Measurements from ENCODE around the gene ELFN2.

The ELFN2 gene

GRCh38 chr22:37417264-37417663, 10.0 kb downstream of the ELFN2 start:
- Histone ChIP-seq H3K4me3 (ENCODE audit: low read depth in 1 of 2, low read length in 1 of 2) (no peak overlapping the region), H3K27me3 (peaks cover 95% of the 10 kb centered on the region), H3K4me1 (ENCODE audit: control insufficient read depth in 1 of 2, insufficient read depth in 1 of 2, low read depth in 1 of 2, low read length in 1 of 2) (peaks cover 0 to 7% of the 10 kb centered on the region in 2 experiments), H3K27ac (no peak overlapping the region), H3K9me3 (no peaks in the 10 kb centered on the region), H3K36me3 (no peaks in the 10 kb centered on the region)
- no peak for TF ChIP-seq CTCF (IDR thresholded peaks at IDR 0.05)

- no peak for TF ChIP-seq CTCF (IDR thresholded peaks at IDR 0.05)
- Histone ChIP-seq H3K9me3 (no peaks in the 10 kb centered on the region), H3K27me3 (peaks cover 92% of the 10 kb centered on the region), H3K27ac (no peak overlapping the region), H3K4me1 (ENCODE audit: control insufficient read depth in 1 of 2, insufficient read depth in 1 of 2, low read depth in 1 of 2, low read length in 1 of 2) (peaks cover 0 to 7% of the 10 kb centered on the region in 2 experiments), H3K36me3 (no peaks in the 10 kb centered on the region), H3K4me3 (ENCODE audit: low read depth in 1 of 2, low read length in 1 of 2) (no peak overlapping the region)
Measured at GRCh38 chr22:37416827-37417226, 10.5 kb downstream of the ELFN2 start.

GRCh38 chr22:37416389-37416788, 10.9 kb downstream of the ELFN2 start:
- Histone ChIP-seq H3K27ac (no peak overlapping the region), H3K27me3 (peaks cover 88% of the 10 kb centered on the region), H3K4me3 (ENCODE audit: low read depth in 1 of 2, low read length in 1 of 2) (no peak overlapping the region), H3K36me3 (no peaks in the 10 kb centered on the region), H3K4me1 (ENCODE audit: control insufficient read depth in 1 of 2, insufficient read depth in 1 of 2, low read depth in 1 of 2, low read length in 1 of 2) (peaks cover 0 to 7% of the 10 kb centered on the region in 2 experiments), H3K9me3 (no peaks in the 10 kb centered on the region)
- no peak for TF ChIP-seq CTCF (IDR thresholded peaks at IDR 0.05)

- no peak for TF ChIP-seq CTCF (IDR thresholded peaks at IDR 0.05)
- H3K9me3 ChIP-seq: no peaks in the 10 kb centered on the region
- no peak overlapping the region for H3K27ac ChIP-seq
- no peak overlapping the region for H3K4me3 ChIP-seq (ENCODE audit: low read depth in 1 of 2, low read length in 1 of 2)
- H3K36me3 ChIP-seq: no peaks in the 10 kb centered on the region
- H3K4me1 ChIP-seq (ENCODE audit: control insufficient read depth in 1 of 2, insufficient read depth in 1 of 2, low read depth in 1 of 2, low read length in 1 of 2): peaks cover 0 to under 1% of the 10 kb centered on the region in 2 experiments
- H3K27me3 ChIP-seq: peaks cover 83% of the 10 kb centered on the region
Measured at GRCh38 chr22:37415210-37415609, 12.1 kb downstream of the ELFN2 start.

GRCh38 chr22:37414288-37414687, 13.0 kb downstream of the ELFN2 start:
- H3K36me3 ChIP-seq: no peaks in the 10 kb centered on the region
- H3K4me3 ChIP-seq (ENCODE audit: low read depth in 1 of 2, low read length in 1 of 2): no peak overlapping the region
- peaks cover 83% of the 10 kb centered on the region for H3K27me3 ChIP-seq
- no peaks in the 10 kb centered on the region for H3K9me3 ChIP-seq
- H3K27ac ChIP-seq: no peak overlapping the region
- no peaks in the 10 kb centered on the region for H3K4me1 ChIP-seq (ENCODE audit: control insufficient read depth in 1 of 2, insufficient read depth in 1 of 2, low read depth in 1 of 2, low read length in 1 of 2)
- no peak for TF ChIP-seq CTCF (IDR thresholded peaks at IDR 0.05)

- H3K4me3 ChIP-seq (ENCODE audit: low read depth in 1 of 2, low read length in 1 of 2): no peak overlapping the region
- H3K9me3 ChIP-seq: no peaks in the 10 kb centered on the region
- no peak for TF ChIP-seq CTCF (IDR thresholded peaks at IDR 0.05)
- no peak overlapping the region for H3K27ac ChIP-seq
- no peaks in the 10 kb centered on the region for H3K36me3 ChIP-seq
- no peaks in the 10 kb centered on the region for H3K4me1 ChIP-seq (ENCODE audit: control insufficient read depth in 1 of 2, insufficient read depth in 1 of 2, low read depth in 1 of 2, low read length in 1 of 2)
- H3K27me3 ChIP-seq: peaks cover 80% of the 10 kb centered on the region
Measured at GRCh38 chr22:37413546-37413945, 13.7 kb downstream of the ELFN2 start.
